Hepatocyte (in vitro differentiated cells): ENCODE results near the gene GATAD2A. TPM values are rescaled to one million over a fixed set of nuclear protein-coding genes. Genes with fewer than 3 reads are reported as not detected.

Source experiments
- DNase-seq: peaks from one replicate; pipeline ENCODE4 v3.0.0-alpha.2; 2016; ENCODE audit warnings: low spot score
- H2AFZ ChIP-seq: fragments of 200-600 bp; sonication (generic); 2 replicates; pipeline ENCODE4 v1.6.0; 2016; ENCODE audit warnings: antibody characterized with exemption, mild to moderate bottlenecking
- H3K27ac ChIP-seq: fragments of 200-600 bp; sonication (generic); 2 replicates; pipeline ENCODE4 v1.5.1; 2016; ENCODE audit warnings: mild to moderate bottlenecking
- H3K27me3 ChIP-seq: fragments of 200-600 bp; sonication (generic); 2 replicates; pipeline ENCODE4 v1.6.1; 2016
- H3K36me3 ChIP-seq: fragments of 200-600 bp; sonication (generic); replicated peaks from 2 replicates; pipeline ENCODE4 v1.5.1; 2016; ENCODE audit warnings: low read depth; ENCODE audit not compliant: insufficient read depth
- H3K4me1 ChIP-seq: fragments of 200-600 bp; sonication (generic); 2 replicates; pipeline ENCODE4 v1.5.1; 2016; ENCODE audit warnings: mild to moderate bottlenecking, moderate library complexity; ENCODE audit not compliant: insufficient read depth
- H3K4me2 ChIP-seq: fragments of 200-600 bp; sonication (generic); 2 replicates; pipeline ENCODE4 v1.6.0; 2016
- H3K4me3 ChIP-seq: fragments of 200-600 bp; sonication (generic); 2 replicates; pipeline ENCODE4 v1.5.1; 2016; ENCODE audit warnings: mild to moderate bottlenecking
- H3K79me2 ChIP-seq: fragments of 200-600 bp; sonication (generic); 2 replicates; pipeline ENCODE4 v1.6.0; 2017; ENCODE audit warnings: mild to moderate bottlenecking
- H3K9me2 ChIP-seq: fragments of 200-600 bp; sonication (generic); replicated peaks from 2 replicates; pipeline ENCODE4 v1.6.0; 2017; ENCODE audit warnings: mild to moderate bottlenecking; ENCODE audit not compliant: insufficient read depth
- H3K9me3 ChIP-seq: fragments of 200-600 bp; sonication (generic); 2 replicates; pipeline ENCODE4 v1.5.1; 2016; ENCODE audit warnings: low read depth, mild to moderate bottlenecking
- H4K20me1 ChIP-seq: fragments of 200-600 bp; sonication (generic); 2 replicates; pipeline ENCODE4 v1.6.0; 2016; ENCODE audit warnings: mild to moderate bottlenecking; ENCODE audit not compliant: insufficient read depth, poor library complexity, severe bottlenecking
- EZH2 ChIP-seq: fragments of 200-600 bp; sonication (generic); IDR thresholded peaks from 2 replicates; pipeline ENCODE4 v1.6.1; 2016; ENCODE audit warnings: antibody characterized with exemption, mild to moderate bottlenecking, borderline replicate concordance
- EZH2phosphoT487 ChIP-seq: fragments of 200-600 bp; sonication (generic); IDR thresholded peaks from one replicate; pipeline ENCODE4 v1.6.1; 2018; ENCODE audit warnings: antibody characterized with exemption, mild to moderate bottlenecking, low read depth, moderate library complexity; ENCODE audit not compliant: unreplicated experiment, severe bottlenecking
- WGBS: methylation state at CpG from one replicate; pipeline ENCODE4 v1.1.6; 2016; ENCODE audit warnings: low lambda C conversion rate; ENCODE audit errors: missing lambda C conversion rate; 5-methylcytosine and 5-hydroxymethylcytosine counted together
- polyA plus RNA-seq: library from polyadenylated mRNA; unstranded; fragments of >200 nt; fragmentation: Nextera tagmentation; extraction: Ambion mirVana; gene quantifications from 2 replicates; pipeline ENCODE4 v1.2.1, GENCODE V29; 2016
- total RNA-seq: library from RNA; depleted of rRNA; stranded (reverse); fragments of >200 nt; gene quantifications from 2 replicates; pipeline ENCODE4 v1.2.3, GENCODE V29; 2014
- TF ChIP-seq, protein P1 (sequence below): fragments of 200-600 bp; sonication (generic); IDR thresholded peaks from 2 replicates; pipeline ENCODE4 v1.5.1; 2016; ENCODE audit warnings: antibody characterized with exemption, mild to moderate bottlenecking; ENCODE audit not compliant: poor library complexity

GATAD2A gene
- total and polyA plus RNA-seq, 2 experiments from 2014 or later: 35.3 to 35.7 TPM

DNA sequence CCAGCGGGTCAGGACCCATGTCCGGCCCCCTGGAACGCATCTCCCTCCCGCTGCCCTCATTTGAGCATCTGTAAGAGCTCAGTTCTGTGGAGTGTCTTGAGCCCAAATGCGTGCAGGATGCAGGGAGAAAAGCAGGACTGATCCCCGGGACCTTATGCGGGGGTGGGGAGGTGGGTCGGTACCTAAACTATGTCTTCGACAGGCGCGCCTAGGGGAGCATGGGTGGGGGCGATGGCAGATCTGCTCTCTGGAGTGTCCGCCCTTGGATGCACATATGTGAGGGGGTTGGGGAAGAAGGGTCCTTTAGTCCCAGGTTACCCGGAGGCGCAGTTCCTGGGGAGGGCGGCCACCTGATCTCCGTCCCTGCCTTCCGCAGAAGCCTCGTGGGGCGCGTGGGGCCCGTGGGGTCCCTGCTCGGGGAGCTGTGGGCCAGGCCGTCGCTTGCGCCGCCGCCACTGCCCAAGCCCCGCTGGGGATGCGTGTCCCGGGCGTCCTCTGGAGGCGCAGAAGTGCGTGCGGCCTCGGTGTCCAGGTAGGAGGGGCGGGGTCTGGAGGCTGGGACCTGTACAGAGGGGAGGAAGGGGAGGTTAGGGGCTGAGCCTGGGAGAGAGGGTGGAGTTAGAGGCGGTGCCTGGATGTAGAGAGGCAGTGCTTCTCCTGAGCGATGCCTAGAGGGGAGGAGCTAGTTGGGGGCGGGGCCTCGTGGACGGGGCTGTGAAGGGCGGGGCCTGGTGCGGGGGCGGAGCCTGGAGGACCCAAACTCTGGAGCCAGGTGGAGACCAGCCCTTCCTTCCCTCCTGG, 135.4 kb downstream of the GATAD2A start:
- peak overlapping the region; percentile 62 for H3K4me2 ChIP-seq
- H3K4me1 ChIP-seq: peaks cover 13% of the 10 kb centered on the region
- no peak overlapping the region for H3K4me3 ChIP-seq
- WGBS: 67% methylated on average over 25 of the region's 45 CpGs
- DNase-seq: peak; percentile 64
- H3K9me2 ChIP-seq: no peaks in the 10 kb centered on the region
- no peaks in the 10 kb centered on the region for H3K79me2 ChIP-seq
- H4K20me1 ChIP-seq: no peaks in the 10 kb centered on the region
- no peaks in the 10 kb centered on the region for H3K27me3 ChIP-seq
- TF ChIP-seq EZH2phosphoT487 (no peak), EZH2 (no peak)
- TF ChIP-seq, protein P1, sequence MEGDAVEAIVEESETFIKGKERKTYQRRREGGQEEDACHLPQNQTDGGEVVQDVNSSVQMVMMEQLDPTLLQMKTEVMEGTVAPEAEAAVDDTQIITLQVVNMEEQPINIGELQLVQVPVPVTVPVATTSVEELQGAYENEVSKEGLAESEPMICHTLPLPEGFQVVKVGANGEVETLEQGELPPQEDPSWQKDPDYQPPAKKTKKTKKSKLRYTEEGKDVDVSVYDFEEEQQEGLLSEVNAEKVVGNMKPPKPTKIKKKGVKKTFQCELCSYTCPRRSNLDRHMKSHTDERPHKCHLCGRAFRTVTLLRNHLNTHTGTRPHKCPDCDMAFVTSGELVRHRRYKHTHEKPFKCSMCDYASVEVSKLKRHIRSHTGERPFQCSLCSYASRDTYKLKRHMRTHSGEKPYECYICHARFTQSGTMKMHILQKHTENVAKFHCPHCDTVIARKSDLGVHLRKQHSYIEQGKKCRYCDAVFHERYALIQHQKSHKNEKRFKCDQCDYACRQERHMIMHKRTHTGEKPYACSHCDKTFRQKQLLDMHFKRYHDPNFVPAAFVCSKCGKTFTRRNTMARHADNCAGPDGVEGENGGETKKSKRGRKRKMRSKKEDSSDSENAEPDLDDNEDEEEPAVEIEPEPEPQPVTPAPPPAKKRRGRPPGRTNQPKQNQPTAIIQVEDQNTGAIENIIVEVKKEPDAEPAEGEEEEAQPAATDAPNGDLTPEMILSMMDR: no peak
- H3K27ac ChIP-seq: no peak overlapping the region
- H3K36me3 ChIP-seq: no peaks in the 10 kb centered on the region
- no peaks in the 10 kb centered on the region for H3K9me3 ChIP-seq
- H2AFZ ChIP-seq: no peak overlapping the region

DNA sequence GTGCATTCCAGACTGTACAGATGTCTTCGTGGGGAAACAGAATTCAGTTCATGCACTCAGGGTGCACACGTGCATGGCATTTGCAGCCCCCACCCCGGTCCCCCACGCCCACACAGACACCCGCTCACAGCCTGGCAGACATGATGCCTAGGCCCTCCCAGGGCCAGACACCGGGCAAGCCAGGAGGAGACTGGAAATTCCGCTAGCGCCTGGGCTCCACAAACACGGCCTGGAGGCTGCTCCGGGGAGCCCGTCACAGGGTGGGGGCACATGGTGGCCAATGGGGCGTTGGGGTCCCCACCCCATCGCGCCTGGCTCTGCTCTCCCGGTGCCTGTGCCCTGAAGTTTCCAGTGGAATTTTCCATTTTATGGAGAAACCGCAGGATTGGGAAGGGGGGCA, 136.1 kb downstream of the GATAD2A start:
- no peak for TF ChIP-seq EZH2phosphoT487
- no peak for TF ChIP-seq EZH2
- TF ChIP-seq, protein P1: no peak
- DNase-seq: no peak
- Histone ChIP-seq H3K27ac (no peak overlapping the region), H3K79me2 (no peaks in the 10 kb centered on the region), H3K9me2 (no peaks in the 10 kb centered on the region), H3K27me3 (no peaks in the 10 kb centered on the region), H2AFZ (no peak overlapping the region), H3K4me1 (peaks cover 13% of the 10 kb centered on the region), H3K36me3 (no peaks in the 10 kb centered on the region), H3K4me3 (no peak overlapping the region), H4K20me1 (no peaks in the 10 kb centered on the region), H3K4me2 (peak overlapping the region; percentile 62), H3K9me3 (no peaks in the 10 kb centered on the region)
- 88% methylated on average over 16 of the region's 16 CpGs for WGBS

DNA sequence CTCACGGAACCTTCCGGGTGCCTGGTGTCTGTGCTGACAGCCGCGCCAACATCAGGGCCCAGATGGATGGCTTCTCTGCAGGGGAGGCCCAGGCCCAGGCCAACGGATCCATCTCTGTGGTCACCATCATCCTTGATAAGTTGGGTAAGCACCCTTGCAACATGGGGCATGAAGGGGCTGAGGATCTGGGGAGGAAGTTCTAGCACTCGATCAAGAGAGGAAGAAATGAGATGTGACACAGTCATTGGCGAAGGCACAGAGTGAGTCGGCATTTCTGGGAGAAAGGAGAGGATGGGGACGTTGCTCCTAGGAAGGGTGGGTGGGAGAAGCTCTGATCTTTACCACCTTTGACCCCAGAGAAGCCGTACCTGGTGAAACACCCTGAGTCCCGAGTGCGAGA, 137.0 kb downstream of the GATAD2A start:
- WGBS: 95% methylated on average over 12 of the region's 12 CpGs
- no peak overlapping the region for H2AFZ ChIP-seq
- H3K9me3 ChIP-seq: no peaks in the 10 kb centered on the region
- TF ChIP-seq, protein P1: no peak
- TF ChIP-seq EZH2 (no peak), EZH2phosphoT487 (no peak)
- H3K36me3 ChIP-seq: no peaks in the 10 kb centered on the region
- no peaks in the 10 kb centered on the region for H3K9me2 ChIP-seq
- H3K4me2 ChIP-seq: no peak overlapping the region
- no peaks in the 10 kb centered on the region for H3K27me3 ChIP-seq
- H3K27ac ChIP-seq: no peak overlapping the region
- H3K4me1 ChIP-seq: peaks cover 13% of the 10 kb centered on the region
- no peak overlapping the region for H3K4me3 ChIP-seq
- no peak for DNase-seq
- H4K20me1 ChIP-seq: no peaks in the 10 kb centered on the region
- H3K79me2 ChIP-seq: no peaks in the 10 kb centered on the region
